ENCODE data around the gene CEP104. TPM values are rescaled to one million over a fixed set of nuclear protein-coding genes. Genes with fewer than 3 reads are reported as not detected.

Gene CEP104
- total RNA-seq, 1 experiment from 2014 or later: 34.5 TPM

GRCh38 chr1:3879099-3879498 lies 22.1 kb upstream of the CEP104 start:
- DNase-seq: no peak
- peaks cover 15 to 16% of the 10 kb centered on the region in 2 experiments for H3K9me3 Mint-ChIP-seq
- no peak overlapping the region for H2BK20ac ChIP-seq (ENCODE audit: low read depth, low read length, poor library complexity, severe bottlenecking)
- no peak overlapping the region for H2AK5ac ChIP-seq (ENCODE audit: insufficient read length, low read length)
- no peak overlapping the region for H2BK120ac ChIP-seq (ENCODE audit: low read depth, low read length, poor library complexity, severe bottlenecking)
- no peak overlapping the region for H3K4me3 Mint-ChIP-seq
- H3K79me2 ChIP-seq (ENCODE audit: insufficient read depth, low read length): no peaks in the 10 kb centered on the region
- H3K56ac ChIP-seq (ENCODE audit: insufficient read length, low read depth, low read length): no peak overlapping the region
- H3K4me1 Mint-ChIP-seq: no peaks in the 10 kb centered on the region
- H3K27me3 ChIP-seq (ENCODE audit: insufficient read depth, low read length): no peaks in the 10 kb centered on the region
- no peak overlapping the region for H4K8ac ChIP-seq (replicated peaks; ENCODE audit: insufficient read length, low read depth, low read length)
- H4K5ac ChIP-seq (ENCODE audit: insufficient read length, low read depth, low read length): no peak overlapping the region
- H3K23me2 ChIP-seq (ENCODE audit: insufficient read length, low read depth, low read length, poor library complexity, severe bottlenecking): no peaks in the 10 kb centered on the region
- H3K27ac Mint-ChIP-seq: no peak overlapping the region
- no peak overlapping the region for H2BK15ac ChIP-seq (ENCODE audit: low read depth, low read length)
- H4K20me1 ChIP-seq (ENCODE audit: control insufficient read depth, insufficient read depth, insufficient read length): no peaks in the 10 kb centered on the region
- no peak overlapping the region for H3K9ac ChIP-seq (ENCODE audit: extremely low read depth, insufficient read length, low read length)
- H3K18ac ChIP-seq (ENCODE audit: insufficient read length, low read depth, low read length): no peak overlapping the region
- H3K27me3 Mint-ChIP-seq (ENCODE audit: low read depth): no peaks in the 10 kb centered on the region
- H3K79me1 ChIP-seq (ENCODE audit: insufficient read depth, low read depth, low read length, poor library complexity, severe bottlenecking): no peaks in the 10 kb centered on the region
- H3T11ph ChIP-seq (ENCODE audit: low read length): no peak overlapping the region
- peaks cover 17 to 39% (median 21%) of the 10 kb centered on the region in 3 experiments for H3K36me3 Mint-ChIP-seq (ENCODE audit: insufficient read depth in 1 of 3, low read depth in 3 of 3)
- WGBS (ENCODE audit: extremely low coverage, insufficient read length, low lambda C conversion rate): no CpG with 5 or more reads among the region's 7 CpGs
- H2AFZ ChIP-seq (ENCODE audit: low read length): no peak overlapping the region
- H3K23ac ChIP-seq (ENCODE audit: insufficient read length, low read depth, low read length): no peak overlapping the region
- no peak overlapping the region for H2BK5ac ChIP-seq (ENCODE audit: insufficient read length, low read length)
- no peak overlapping the region for H2BK12ac ChIP-seq (ENCODE audit: insufficient read length, low read depth, low read length)
- no peak overlapping the region for H3K27ac ChIP-seq (ENCODE audit: insufficient read length, low read depth, low read length)
- H3K9me3 ChIP-seq (ENCODE audit: control insufficient read depth, low read depth, low read length): peaks cover 8% of the 10 kb centered on the region
- H3K4me2 ChIP-seq (ENCODE audit: insufficient read depth, insufficient read length, low read length): no peak overlapping the region
- H3K14ac ChIP-seq (ENCODE audit: insufficient read depth, low read length): no peak overlapping the region
- H3K4me1 ChIP-seq (ENCODE audit: insufficient read depth, low read length): no peaks in the 10 kb centered on the region
- no peak overlapping the region for H4K91ac ChIP-seq (ENCODE audit: insufficient read length, low read depth, low read length)
- no peak overlapping the region for H3K4ac ChIP-seq (ENCODE audit: low read depth, low read length)
- TF ChIP-seq CTCF (conservative IDR thresholded peaks at IDR 0.05): no peak

Data from H9 (cell line).